HEK293 (cell line): Measurements from ENCODE around the gene SFXN4.

Experiments used
- GLIS1 ChIP-seq: fragments of 450-650 bp; formaldehyde crosslinking; IDR thresholded peaks from 2 replicates; pipeline ENCODE4 v1.5.1; 2016; ENCODE audit warnings: missing biosample characterization, missing genetic modification characterization
- KLF10 ChIP-seq: fragments of 450-650 bp; IDR thresholded peaks from 2 replicates; pipeline ENCODE4 v1.5.1; 2018; ENCODE audit warnings: missing biosample characterization, mild to moderate bottlenecking, missing genetic modification characterization
- KLF7 ChIP-seq: fragments of 450-650 bp; formaldehyde crosslinking; IDR thresholded peaks from 2 replicates; pipeline ENCODE4 v1.5.1; 2016; ENCODE audit warnings: missing biosample characterization, missing genetic modification characterization, borderline replicate concordance
- MYNN ChIP-seq: fragments of 450-650 bp; formaldehyde crosslinking; IDR thresholded peaks from 2 replicates; pipeline ENCODE4 v1.5.1; 2016; ENCODE audit warnings: missing biosample characterization, missing genetic modification characterization, borderline replicate concordance
- MZF1 ChIP-seq: fragments of 450-650 bp; formaldehyde crosslinking; IDR thresholded peaks from 2 replicates; pipeline ENCODE4 v1.5.1; 2017; ENCODE audit warnings: missing biosample characterization, missing genetic modification characterization, borderline replicate concordance
- WT1 ChIP-seq: fragments of 450-650 bp; formaldehyde crosslinking; IDR thresholded peaks from 2 replicates; pipeline ENCODE4 v1.5.1; 2016; ENCODE audit warnings: missing biosample characterization, missing genetic modification characterization
- YY2 ChIP-seq: fragments of 450-650 bp; formaldehyde crosslinking; IDR thresholded peaks from 2 replicates; pipeline ENCODE4 v1.5.1; 2016; ENCODE audit warnings: missing biosample characterization, missing genetic modification characterization
- ZNF184 ChIP-seq: fragments of 450-650 bp; IDR thresholded peaks from 2 replicates; pipeline ENCODE4 v1.5.1; 2018; ENCODE audit warnings: missing biosample characterization, mild to moderate bottlenecking, missing genetic modification characterization
- ZNF24 ChIP-seq: fragments of 450-650 bp; formaldehyde crosslinking; IDR thresholded peaks from 2 replicates; pipeline ENCODE4 v1.5.1; 2016; ENCODE audit warnings: missing biosample characterization, missing genetic modification characterization
- ZNF335 ChIP-seq: fragments of 450-650 bp; formaldehyde crosslinking; conservative IDR thresholded peaks from 2 replicates; pipeline ENCODE4 v1.5.1; 2016; ENCODE audit warnings: missing biosample characterization, missing genetic modification characterization
- ZNF394 ChIP-seq: fragments of 450-650 bp; formaldehyde crosslinking; IDR thresholded peaks from 2 replicates; pipeline ENCODE4 v1.5.1; 2016; ENCODE audit warnings: missing biosample characterization, missing genetic modification characterization, mild to moderate bottlenecking, moderate library complexity, borderline replicate concordance
- ZNF423 ChIP-seq: fragments of 450-650 bp; formaldehyde crosslinking; IDR thresholded peaks from 2 replicates; pipeline ENCODE4 v1.5.1; 2016; ENCODE audit warnings: missing biosample characterization, missing genetic modification characterization
- ZNF76 ChIP-seq: fragments of 450-650 bp; formaldehyde crosslinking; IDR thresholded peaks from 2 replicates; pipeline ENCODE4; 2016; ENCODE audit warnings: low read depth, missing biosample characterization, missing genetic modification characterization, borderline replicate concordance
- ZNF843 ChIP-seq: fragments of 450-650 bp; formaldehyde crosslinking; IDR thresholded peaks from 2 replicates; pipeline ENCODE4 v1.5.1; 2016; ENCODE audit warnings: missing biosample characterization, missing genetic modification characterization
- TF ChIP-seq, protein P1 (sequence below): fragments of 450-650 bp; formaldehyde crosslinking; IDR thresholded peaks from 2 replicates; pipeline ENCODE4 v1.5.1; 2017; ENCODE audit warnings: missing biosample characterization, mild to moderate bottlenecking, missing genetic modification characterization, moderate library complexity
- TF ChIP-seq, protein P2 (sequence below): fragments of 450-650 bp; IDR thresholded peaks from 2 replicates; pipeline ENCODE4 v1.5.1; 2018; ENCODE audit warnings: missing biosample characterization, missing genetic modification characterization
- TF ChIP-seq, protein P3 (sequence below): fragments of 450-650 bp; formaldehyde crosslinking; IDR thresholded peaks from 2 replicates; pipeline ENCODE4 v1.5.1; 2017; ENCODE audit warnings: missing biosample characterization, missing genetic modification characterization
- TF ChIP-seq, protein P4 (sequence below): fragments of 450-650 bp; formaldehyde crosslinking; IDR thresholded peaks from 2 replicates; pipeline ENCODE4 v1.5.1; 2016; ENCODE audit warnings: missing biosample characterization, missing genetic modification characterization
- TF ChIP-seq, protein P5 (sequence below): fragments of 450-650 bp; formaldehyde crosslinking; optimal IDR thresholded peaks from 2 replicates; pipeline ENCODE3; 2016; ENCODE audit warnings: missing biosample characterization, mild to moderate bottlenecking, missing genetic modification characterization

Gene SFXN4

DNA sequence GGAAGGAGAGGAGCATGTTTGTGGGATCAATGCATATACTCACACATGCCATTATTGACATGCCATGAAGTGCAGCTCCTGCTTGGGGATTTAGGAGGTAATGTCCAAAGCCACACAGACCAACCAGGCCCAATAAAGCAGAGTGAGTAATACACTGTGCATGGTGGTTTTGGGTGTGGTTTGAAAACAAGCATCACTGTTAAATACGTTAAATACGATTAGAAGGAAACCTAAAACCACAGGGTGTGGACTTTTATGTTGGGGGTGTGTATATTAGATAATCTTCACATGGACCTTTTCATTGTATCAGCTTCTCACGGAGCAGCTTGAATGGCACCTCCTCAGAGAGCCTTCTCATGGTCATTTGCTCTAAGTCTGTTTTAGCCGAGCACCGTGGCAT, 74.5 kb downstream of the SFXN4 start (continued):
- peak; percentile 94 for TF ChIP-seq KLF7
- TF ChIP-seq, protein P1, sequence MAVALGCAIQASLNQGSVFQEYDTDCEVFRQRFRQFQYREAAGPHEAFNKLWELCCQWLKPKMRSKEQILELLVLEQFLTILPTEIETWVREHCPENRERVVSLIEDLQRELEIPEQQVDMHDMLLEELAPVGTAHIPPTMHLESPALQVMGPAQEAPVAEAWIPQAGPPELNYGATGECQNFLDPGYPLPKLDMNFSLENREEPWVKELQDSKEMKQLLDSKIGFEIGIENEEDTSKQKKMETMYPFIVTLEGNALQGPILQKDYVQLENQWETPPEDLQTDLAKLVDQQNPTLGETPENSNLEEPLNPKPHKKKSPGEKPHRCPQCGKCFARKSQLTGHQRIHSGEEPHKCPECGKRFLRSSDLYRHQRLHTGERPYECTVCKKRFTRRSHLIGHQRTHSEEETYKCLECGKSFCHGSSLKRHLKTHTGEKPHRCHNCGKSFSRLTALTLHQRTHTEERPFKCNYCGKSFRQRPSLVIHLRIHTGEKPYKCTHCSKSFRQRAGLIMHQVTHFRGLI (tag by site-specific recombination), result peak; percentile 69
- no peak for TF ChIP-seq ZNF423 (tag by site-specific recombination)
- TF ChIP-seq, protein P2, sequence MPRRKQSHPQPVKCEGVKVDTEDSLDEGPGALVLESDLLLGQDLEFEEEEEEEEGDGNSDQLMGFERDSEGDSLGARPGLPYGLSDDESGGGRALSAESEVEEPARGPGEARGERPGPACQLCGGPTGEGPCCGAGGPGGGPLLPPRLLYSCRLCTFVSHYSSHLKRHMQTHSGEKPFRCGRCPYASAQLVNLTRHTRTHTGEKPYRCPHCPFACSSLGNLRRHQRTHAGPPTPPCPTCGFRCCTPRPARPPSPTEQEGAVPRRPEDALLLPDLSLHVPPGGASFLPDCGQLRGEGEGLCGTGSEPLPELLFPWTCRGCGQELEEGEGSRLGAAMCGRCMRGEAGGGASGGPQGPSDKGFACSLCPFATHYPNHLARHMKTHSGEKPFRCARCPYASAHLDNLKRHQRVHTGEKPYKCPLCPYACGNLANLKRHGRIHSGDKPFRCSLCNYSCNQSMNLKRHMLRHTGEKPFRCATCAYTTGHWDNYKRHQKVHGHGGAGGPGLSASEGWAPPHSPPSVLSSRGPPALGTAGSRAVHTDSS, result no peak
- TF ChIP-seq GLIS1 (tag by site-specific recombination), result no peak
- TF ChIP-seq, protein P3, sequence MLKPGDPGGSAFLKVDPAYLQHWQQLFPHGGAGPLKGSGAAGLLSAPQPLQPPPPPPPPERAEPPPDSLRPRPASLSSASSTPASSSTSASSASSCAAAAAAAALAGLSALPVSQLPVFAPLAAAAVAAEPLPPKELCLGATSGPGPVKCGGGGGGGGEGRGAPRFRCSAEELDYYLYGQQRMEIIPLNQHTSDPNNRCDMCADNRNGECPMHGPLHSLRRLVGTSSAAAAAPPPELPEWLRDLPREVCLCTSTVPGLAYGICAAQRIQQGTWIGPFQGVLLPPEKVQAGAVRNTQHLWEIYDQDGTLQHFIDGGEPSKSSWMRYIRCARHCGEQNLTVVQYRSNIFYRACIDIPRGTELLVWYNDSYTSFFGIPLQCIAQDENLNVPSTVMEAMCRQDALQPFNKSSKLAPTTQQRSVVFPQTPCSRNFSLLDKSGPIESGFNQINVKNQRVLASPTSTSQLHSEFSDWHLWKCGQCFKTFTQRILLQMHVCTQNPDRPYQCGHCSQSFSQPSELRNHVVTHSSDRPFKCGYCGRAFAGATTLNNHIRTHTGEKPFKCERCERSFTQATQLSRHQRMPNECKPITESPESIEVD (tag by site-specific recombination), result peak; percentile 69
- no peak for TF ChIP-seq ZNF843 (tag by site-specific recombination)
- TF ChIP-seq ZNF184 (tag by site-specific recombination), result no peak
- no peak; the same call in 1 of the 2 replicates for TF ChIP-seq MZF1
- peak; percentile 32; the same call in 1 of the 2 replicates for TF ChIP-seq WT1 (tag by site-specific recombination)
- TF ChIP-seq KLF10 (tag by site-specific recombination), result peak; percentile 88
- TF ChIP-seq YY2 (tag by site-specific recombination), result no peak
- TF ChIP-seq, protein P4, sequence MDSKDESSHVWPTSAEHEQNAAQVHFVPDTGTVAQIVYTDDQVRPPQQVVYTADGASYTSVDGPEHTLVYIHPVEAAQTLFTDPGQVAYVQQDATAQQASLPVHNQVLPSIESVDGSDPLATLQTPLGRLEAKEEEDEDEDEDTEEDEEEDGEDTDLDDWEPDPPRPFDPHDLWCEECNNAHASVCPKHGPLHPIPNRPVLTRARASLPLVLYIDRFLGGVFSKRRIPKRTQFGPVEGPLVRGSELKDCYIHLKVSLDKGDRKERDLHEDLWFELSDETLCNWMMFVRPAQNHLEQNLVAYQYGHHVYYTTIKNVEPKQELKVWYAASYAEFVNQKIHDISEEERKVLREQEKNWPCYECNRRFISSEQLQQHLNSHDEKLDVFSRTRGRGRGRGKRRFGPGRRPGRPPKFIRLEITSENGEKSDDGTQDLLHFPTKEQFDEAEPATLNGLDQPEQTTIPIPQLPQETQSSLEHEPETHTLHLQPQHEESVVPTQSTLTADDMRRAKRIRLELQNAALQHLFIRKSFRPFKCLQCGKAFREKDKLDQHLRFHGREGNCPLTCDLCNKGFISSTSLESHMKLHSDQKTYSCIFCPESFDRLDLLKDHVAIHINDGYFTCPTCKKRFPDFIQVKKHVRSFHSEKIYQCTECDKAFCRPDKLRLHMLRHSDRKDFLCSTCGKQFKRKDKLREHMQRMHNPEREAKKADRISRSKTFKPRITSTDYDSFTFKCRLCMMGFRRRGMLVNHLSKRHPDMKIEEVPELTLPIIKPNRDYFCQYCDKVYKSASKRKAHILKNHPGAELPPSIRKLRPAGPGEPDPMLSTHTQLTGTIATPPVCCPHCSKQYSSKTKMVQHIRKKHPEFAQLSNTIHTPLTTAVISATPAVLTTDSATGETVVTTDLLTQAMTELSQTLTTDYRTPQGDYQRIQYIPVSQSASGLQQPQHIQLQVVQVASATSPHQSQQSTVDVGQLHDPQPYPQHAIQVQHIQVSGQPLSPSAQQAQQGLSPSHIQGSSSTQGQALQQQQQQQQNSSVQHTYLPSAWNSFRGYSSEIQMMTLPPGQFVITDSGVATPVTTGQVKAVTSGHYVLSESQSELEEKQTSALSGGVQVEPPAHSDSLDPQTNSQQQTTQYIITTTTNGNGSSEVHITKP (tag by site-specific recombination), result peak; percentile 34; the same call in 1 of the 2 replicates
- TF ChIP-seq ZNF335 (tag by site-specific recombination), result no peak
- TF ChIP-seq ZNF24, result 0 out of 2 replicates have a peak, but pooled peaks have one; percentile 18
- TF ChIP-seq MYNN, result no peak
- TF ChIP-seq, protein P5, sequence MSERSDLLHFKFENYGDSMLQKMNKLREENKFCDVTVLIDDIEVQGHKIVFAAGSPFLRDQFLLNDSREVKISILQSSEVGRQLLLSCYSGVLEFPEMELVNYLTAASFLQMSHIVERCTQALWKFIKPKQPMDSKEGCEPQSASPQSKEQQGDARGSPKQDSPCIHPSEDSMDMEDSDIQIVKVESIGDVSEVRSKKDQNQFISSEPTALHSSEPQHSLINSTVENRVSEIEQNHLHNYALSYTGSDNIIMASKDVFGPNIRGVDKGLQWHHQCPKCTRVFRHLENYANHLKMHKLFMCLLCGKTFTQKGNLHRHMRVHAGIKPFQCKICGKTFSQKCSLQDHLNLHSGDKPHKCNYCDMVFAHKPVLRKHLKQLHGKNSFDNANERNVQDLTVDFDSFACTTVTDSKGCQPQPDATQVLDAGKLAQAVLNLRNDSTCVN (tag by site-specific recombination), result no peak
- no peak for TF ChIP-seq ZNF76
- peak; percentile 93 for TF ChIP-seq ZNF394 (tag by site-specific recombination)
